Measurements from ENCODE around the gene SPINDOC.
"Not testable (repeated sequence)": the region's sequence is repeated elsewhere in the genome, so short reads cannot be mapped to it uniquely, and the experiment has no call there.

The SPINDOC gene

GRCh38 chr11:63863620-63864019 is 50.4 kb downstream of the SPINDOC start:
- not testable (repeated sequence) for H3K27ac ChIP-seq (ENCODE audit: low read length); H3K27me3 ChIP-seq (ENCODE audit: low read depth, low read length)

GRCh38 chr11:63866211-63866610 is 53.0 kb downstream of the SPINDOC start:
- Histone ChIP-seq H3K9me3 (ENCODE audit: control insufficient read depth in 1 of 2, low read length in 2 of 2) (no peaks in the 10 kb centered on the region), H3K27me3 (ENCODE audit: low read depth, low read length) (no peaks in the 10 kb centered on the region), H3K4me3 (ENCODE audit: low read depth in 1 of 2, low read length in 2 of 2) (no peak overlapping the region), H3K36me3 (ENCODE audit: control insufficient read depth in 1 of 2, insufficient read depth in 2 of 2, low read length in 2 of 2) (peaks cover 6% of the 10 kb centered on the region in 2 donors), H3K27ac (ENCODE audit: low read length) (no peak overlapping the region), H3K4me1 (ENCODE audit: control insufficient read depth in 1 of 2, insufficient read depth in 2 of 2, low read length in 2 of 2) (peaks cover 21 to 38% of the 10 kb centered on the region in 2 donors)

More at GRCh38 chr11:63863620-63864019, 50.4 kb downstream of the SPINDOC start:
- peaks cover 5 to 16% of the 10 kb centered on the region in 2 donors for H3K4me1 ChIP-seq (ENCODE audit: control insufficient read depth in 1 of 2, insufficient read depth in 2 of 2, low read length in 2 of 2)
- H3K36me3 ChIP-seq (ENCODE audit: control insufficient read depth in 1 of 2, insufficient read depth in 2 of 2, low read length in 2 of 2); H3K9me3 ChIP-seq (ENCODE audit: control insufficient read depth in 1 of 2, low read length in 2 of 2); H3K4me3 ChIP-seq (ENCODE audit: low read depth in 1 of 2, low read length in 2 of 2): not testable (repeated sequence)

GRCh38 chr11:63867511-63867910 is 54.3 kb downstream of the SPINDOC start:
- H3K4me3 ChIP-seq (ENCODE audit: low read depth in 1 of 2, low read length in 2 of 2): no peak overlapping the region
- no peaks in the 10 kb centered on the region for H3K9me3 ChIP-seq (ENCODE audit: control insufficient read depth in 1 of 2, low read length in 2 of 2)
- H3K27me3 ChIP-seq (ENCODE audit: low read depth, low read length): no peaks in the 10 kb centered on the region
- H3K27ac ChIP-seq (ENCODE audit: low read length): no peak overlapping the region
- H3K36me3 ChIP-seq (ENCODE audit: control insufficient read depth in 1 of 2, insufficient read depth in 2 of 2, low read length in 2 of 2): no peaks in the 10 kb centered on the region
- H3K4me1 ChIP-seq (ENCODE audit: control insufficient read depth in 1 of 2, insufficient read depth in 2 of 2, low read length in 2 of 2): peaks cover 29 to 50% of the 10 kb centered on the region in 2 donors

GRCh38 chr11:63868399-63869064 is 55.3 kb downstream of the SPINDOC start:
- H3K27ac ChIP-seq (ENCODE audit: low read length): no peak overlapping the region
- H3K9me3 ChIP-seq (ENCODE audit: control insufficient read depth in 1 of 2, low read length in 2 of 2): no peaks in the 10 kb centered on the region
- peaks cover 30 to 59% of the 10 kb centered on the region in 2 donors for H3K4me1 ChIP-seq (ENCODE audit: control insufficient read depth in 1 of 2, insufficient read depth in 2 of 2, low read length in 2 of 2)
- no peaks in the 10 kb centered on the region for H3K27me3 ChIP-seq (ENCODE audit: low read depth, low read length)
- H3K36me3 ChIP-seq (ENCODE audit: control insufficient read depth in 1 of 2, insufficient read depth in 2 of 2, low read length in 2 of 2): no peaks in the 10 kb centered on the region
- no peak overlapping the region for H3K4me3 ChIP-seq (ENCODE audit: low read depth in 1 of 2, low read length in 2 of 2)

GRCh38 chr11:63869171-63869591 is 55.9 kb downstream of the SPINDOC start:
- H3K4me3 ChIP-seq (ENCODE audit: low read depth in 1 of 2, low read length in 2 of 2): no peak overlapping the region

GRCh38 chr11:63869683-63870082 is 56.4 kb downstream of the SPINDOC start:
- Histone ChIP-seq H3K27ac (ENCODE audit: low read length) (no peak overlapping the region), H3K9me3 (ENCODE audit: control insufficient read depth in 1 of 2, low read length in 2 of 2) (no peaks in the 10 kb centered on the region), H3K4me3 (ENCODE audit: low read depth in 1 of 2, low read length in 2 of 2) (no peak overlapping the region), H3K27me3 (ENCODE audit: low read depth, low read length) (no peaks in the 10 kb centered on the region), H3K4me1 (ENCODE audit: control insufficient read depth in 1 of 2, insufficient read depth in 2 of 2, low read length in 2 of 2) (peaks cover 30 to 71% of the 10 kb centered on the region in 2 donors), H3K36me3 (ENCODE audit: control insufficient read depth in 1 of 2, insufficient read depth in 2 of 2, low read length in 2 of 2) (no peaks in the 10 kb centered on the region)

More at GRCh38 chr11:63869171-63869591, 55.9 kb downstream of the SPINDOC start:
- Histone ChIP-seq H3K36me3 (ENCODE audit: control insufficient read depth in 1 of 2, insufficient read depth in 2 of 2, low read length in 2 of 2) (no peaks in the 10 kb centered on the region), H3K9me3 (ENCODE audit: control insufficient read depth in 1 of 2, low read length in 2 of 2) (no peaks in the 10 kb centered on the region), H3K27ac (ENCODE audit: low read length) (no peak overlapping the region), H3K4me1 (ENCODE audit: control insufficient read depth in 1 of 2, insufficient read depth in 2 of 2, low read length in 2 of 2) (peaks cover 30 to 65% of the 10 kb centered on the region in 2 donors), H3K27me3 (ENCODE audit: low read depth, low read length) (no peaks in the 10 kb centered on the region)

- no peaks in the 10 kb centered on the region for H3K27me3 ChIP-seq (ENCODE audit: low read depth, low read length)
- no peaks in the 10 kb centered on the region for H3K9me3 ChIP-seq (ENCODE audit: control insufficient read depth in 1 of 2, low read length in 2 of 2)
- H3K4me1 ChIP-seq (ENCODE audit: control insufficient read depth in 1 of 2, insufficient read depth in 2 of 2, low read length in 2 of 2): peaks cover 30 to 68% of the 10 kb centered on the region in 2 donors
- H3K27ac ChIP-seq (ENCODE audit: low read length): peak overlapping the region; percentile 27
- peaks cover under 1 to 3% of the 10 kb centered on the region in 2 donors for H3K36me3 ChIP-seq (ENCODE audit: control insufficient read depth in 1 of 2, insufficient read depth in 2 of 2, low read length in 2 of 2)
- no peak overlapping the region for H3K4me3 ChIP-seq (ENCODE audit: low read depth in 1 of 2, low read length in 2 of 2)
Measured at GRCh38 chr11:63870351-63871140, 57.3 kb downstream of the SPINDOC start.

- H3K27ac ChIP-seq (ENCODE audit: low read length): peak overlapping the region; percentile 10
- no peaks in the 10 kb centered on the region for H3K9me3 ChIP-seq (ENCODE audit: control insufficient read depth in 1 of 2, low read length in 2 of 2)
- H3K36me3 ChIP-seq (ENCODE audit: control insufficient read depth in 1 of 2, insufficient read depth in 2 of 2, low read length in 2 of 2): peaks cover 6 to 8% of the 10 kb centered on the region in 2 donors
- peaks cover 30 to 67% of the 10 kb centered on the region in 2 donors for H3K4me1 ChIP-seq (ENCODE audit: control insufficient read depth in 1 of 2, insufficient read depth in 2 of 2, low read length in 2 of 2)
- peak overlapping the region in 1 of 2 donors; percentile 5 for H3K4me3 ChIP-seq (ENCODE audit: low read depth in 1 of 2, low read length in 2 of 2)
- H3K27me3 ChIP-seq (ENCODE audit: low read depth, low read length): no peaks in the 10 kb centered on the region
Measured at GRCh38 chr11:63871962-63872799, 58.9 kb downstream of the SPINDOC start.

- Histone ChIP-seq H3K4me1 (ENCODE audit: control insufficient read depth in 1 of 2, insufficient read depth in 2 of 2, low read length in 2 of 2) (peaks cover 30 to 67% of the 10 kb centered on the region in 2 donors), H3K4me3 (ENCODE audit: low read depth in 1 of 2, low read length in 2 of 2) (no peak overlapping the region), H3K9me3 (ENCODE audit: control insufficient read depth in 1 of 2, low read length in 2 of 2) (no peaks in the 10 kb centered on the region), H3K27ac (ENCODE audit: low read length) (no peak overlapping the region), H3K36me3 (ENCODE audit: control insufficient read depth in 1 of 2, insufficient read depth in 2 of 2, low read length in 2 of 2) (peaks cover 6 to 8% of the 10 kb centered on the region in 2 donors), H3K27me3 (ENCODE audit: low read depth, low read length) (no peaks in the 10 kb centered on the region)
Measured at GRCh38 chr11:63872800-63873197, 59.5 kb downstream of the SPINDOC start.

GRCh38 chr11:63873311-63873710 is 60.1 kb downstream of the SPINDOC start:
- Histone ChIP-seq H3K27ac (ENCODE audit: low read length) (no peak overlapping the region), H3K4me1 (ENCODE audit: control insufficient read depth in 1 of 2, insufficient read depth in 2 of 2, low read length in 2 of 2) (peaks cover 28 to 66% of the 10 kb centered on the region in 2 donors), H3K4me3 (ENCODE audit: low read depth in 1 of 2, low read length in 2 of 2) (no peak overlapping the region), H3K36me3 (ENCODE audit: control insufficient read depth in 1 of 2, insufficient read depth in 2 of 2, low read length in 2 of 2) (peaks cover 6 to 8% of the 10 kb centered on the region in 2 donors), H3K9me3 (ENCODE audit: control insufficient read depth in 1 of 2, low read length in 2 of 2) (no peaks in the 10 kb centered on the region), H3K27me3 (ENCODE audit: low read depth, low read length) (no peaks in the 10 kb centered on the region)

- peaks cover 21 to 58% of the 10 kb centered on the region in 2 donors for H3K4me1 ChIP-seq (ENCODE audit: control insufficient read depth in 1 of 2, insufficient read depth in 2 of 2, low read length in 2 of 2)
- H3K9me3 ChIP-seq (ENCODE audit: control insufficient read depth in 1 of 2, low read length in 2 of 2): no peaks in the 10 kb centered on the region
- peaks cover 6 to 8% of the 10 kb centered on the region in 2 donors for H3K36me3 ChIP-seq (ENCODE audit: control insufficient read depth in 1 of 2, insufficient read depth in 2 of 2, low read length in 2 of 2)
- H3K4me3 ChIP-seq (ENCODE audit: low read depth in 1 of 2, low read length in 2 of 2): no peak overlapping the region
- no peak overlapping the region for H3K27ac ChIP-seq (ENCODE audit: low read length)
- no peaks in the 10 kb centered on the region for H3K27me3 ChIP-seq (ENCODE audit: low read depth, low read length)
Measured at GRCh38 chr11:63874511-63874910, 61.3 kb downstream of the SPINDOC start.
